Activated CD8-positive, alpha-beta memory T cell treated with anti-CD3 and anti-CD28 coated beads, Interleukin-2, amount 10 ng/mL, durations not matched to agents 7 days and 5 days (primary cell): ENCODE results near the gene MYOCD. TPM values are rescaled to one million over a fixed set of nuclear protein-coding genes. Genes with fewer than 3 reads are reported as not detected.

Experiments
- ATAC-seq: fragments of 150-1000 bp; cut with Tn5 transposase; one replicate; pipeline ENCODE4 v1.10.0; 2021; ENCODE audit warnings: moderate library complexity
- CTCF ChIA-PET: fragments of 350-600 bp; sonication (Branson Sonifier 250); formaldehyde crosslinking; loops from one replicate; lab custom pipeline; 2021; ENCODE audit warnings: antibody characterized with exemption; lab: Charles Lee
- DNase-seq: peaks from one replicate; pipeline ENCODE4 v3.0.0-alpha.2; 2020
- H3K27ac Mint-ChIP-seq: one replicate; pipeline ENCODE4 v1.8.0; 2021; ENCODE audit warnings: mild to moderate bottlenecking, mixed read lengths
- H3K27me3 Mint-ChIP-seq: one replicate; pipeline ENCODE4 v1.8.0; 2021; ENCODE audit warnings: mixed read lengths
- H3K36me3 Mint-ChIP-seq: one replicate; pipeline ENCODE4 v1.8.0; 2021; ENCODE audit warnings: mild to moderate bottlenecking, mixed read lengths
- H3K4me1 Mint-ChIP-seq: one replicate; pipeline ENCODE4 v1.8.0; 2021; ENCODE audit warnings: mixed read lengths
- H3K4me3 Mint-ChIP-seq: one replicate; pipeline ENCODE4 v1.8.0; 2021; ENCODE audit warnings: mild to moderate bottlenecking, moderate library complexity, mixed read lengths
- H3K9me3 Mint-ChIP-seq: one replicate; pipeline ENCODE4 v1.8.0; 2022; ENCODE audit warnings: low read depth, mixed read lengths
- total RNA-seq, 2 experiments: library from RNA; stranded (reverse); gene quantifications; one replicate each; pipeline ENCODE4 v1.2.3, GENCODE V29; 2021

MYOCD gene
- total RNA-seq, 2 experiments from 2014 or later: not detected

GRCh38 chr17:12706070-12706469, 40.4 kb downstream of the MYOCD start:
- ATAC-seq (no peak), DNase-seq (no peak)
- no peaks in the 10 kb centered on the region for H3K4me1 Mint-ChIP-seq
- H3K27me3 Mint-ChIP-seq: no peaks in the 10 kb centered on the region
- H3K36me3 Mint-ChIP-seq: no peaks in the 10 kb centered on the region
- CTCF ChIA-PET: interaction anchor here (0.9 kb wide), 1 partner anchor 14 kb away, joined by 4 read pairs; no protein-coding TSS in a partner anchor
- no peak overlapping the region for H3K4me3 Mint-ChIP-seq
- no peaks in the 10 kb centered on the region for H3K9me3 Mint-ChIP-seq
- no peak overlapping the region for H3K27ac Mint-ChIP-seq

- Mint-ChIP-seq H3K4me3 (no peak overlapping the region), H3K36me3 (no peaks in the 10 kb centered on the region), H3K4me1 (no peaks in the 10 kb centered on the region), H3K27ac (no peak overlapping the region), H3K9me3 (no peaks in the 10 kb centered on the region), H3K27me3 (no peaks in the 10 kb centered on the region)
- ATAC-seq (no peak), DNase-seq (no peak)
- CTCF ChIA-PET: no interaction called here
These were observed 43.4 kb downstream of the MYOCD start for GRCh38 chr17:12709063-12709462.

- no peak overlapping the region for H3K4me3 Mint-ChIP-seq
- H3K27me3 Mint-ChIP-seq: no peaks in the 10 kb centered on the region
- DNase-seq: no peak
- CTCF ChIA-PET: no interaction called here
- no peak overlapping the region for H3K27ac Mint-ChIP-seq
- H3K4me1 Mint-ChIP-seq: no peaks in the 10 kb centered on the region
- ATAC-seq: no peak
- peaks cover under 1% of the 10 kb centered on the region for H3K9me3 Mint-ChIP-seq
- H3K36me3 Mint-ChIP-seq: no peaks in the 10 kb centered on the region
These were observed 46.7 kb downstream of the MYOCD start for GRCh38 chr17:12712415-12712814.

- Mint-ChIP-seq H3K36me3 (no peaks in the 10 kb centered on the region), H3K27me3 (no peaks in the 10 kb centered on the region), H3K27ac (no peak overlapping the region), H3K4me3 (no peak overlapping the region), H3K4me1 (no peaks in the 10 kb centered on the region), H3K9me3 (peaks cover 3% of the 10 kb centered on the region)
- DNase-seq (no peak), ATAC-seq (no peak)
- CTCF ChIA-PET: no interaction called here
These were observed 47.3 kb downstream of the MYOCD start for GRCh38 chr17:12712941-12713340.

- Mint-ChIP-seq H3K27ac (no peak overlapping the region), H3K4me3 (no peak overlapping the region), H3K27me3 (no peaks in the 10 kb centered on the region), H3K9me3 (peaks cover 10% of the 10 kb centered on the region), H3K36me3 (no peaks in the 10 kb centered on the region), H3K4me1 (no peaks in the 10 kb centered on the region)
- CTCF ChIA-PET: interaction anchor here (1.2 kb wide), 1 partner anchor 13 kb away, joined by 4 read pairs; no protein-coding TSS in a partner anchor
- DNase-seq (no peak), ATAC-seq (no peak)
These were observed 54.3 kb downstream of the MYOCD start for GRCh38 chr17:12719948-12720347.

GRCh38 chr17:12721581-12721980, 55.9 kb downstream of the MYOCD start:
- Mint-ChIP-seq H3K27me3 (no peaks in the 10 kb centered on the region), H3K9me3 (peaks cover 10% of the 10 kb centered on the region), H3K36me3 (no peaks in the 10 kb centered on the region), H3K4me3 (no peak overlapping the region), H3K27ac (no peak overlapping the region), H3K4me1 (no peaks in the 10 kb centered on the region)
- ATAC-seq (no peak), DNase-seq (no peak)
- CTCF ChIA-PET: no interaction called here

GRCh38 chr17:12722282-12722681, 56.6 kb downstream of the MYOCD start:
- CTCF ChIA-PET: no interaction called here
- DNase-seq (no peak), ATAC-seq (no peak)
- Mint-ChIP-seq H3K36me3 (no peaks in the 10 kb centered on the region), H3K9me3 (peaks cover 10% of the 10 kb centered on the region), H3K4me1 (no peaks in the 10 kb centered on the region), H3K27ac (no peak overlapping the region), H3K27me3 (no peaks in the 10 kb centered on the region), H3K4me3 (no peak overlapping the region)

- no peaks in the 10 kb centered on the region for H3K36me3 Mint-ChIP-seq
- CTCF ChIA-PET: no interaction called here
- no peaks in the 10 kb centered on the region for H3K27me3 Mint-ChIP-seq
- DNase-seq (no peak), ATAC-seq (no peak)
- no peaks in the 10 kb centered on the region for H3K9me3 Mint-ChIP-seq
- H3K27ac Mint-ChIP-seq: no peak overlapping the region
- no peak overlapping the region for H3K4me3 Mint-ChIP-seq
- no peaks in the 10 kb centered on the region for H3K4me1 Mint-ChIP-seq
These were observed 60.4 kb downstream of the MYOCD start for GRCh38 chr17:12726131-12726530.

- H3K27me3 Mint-ChIP-seq: no peaks in the 10 kb centered on the region
- no peaks in the 10 kb centered on the region for H3K4me1 Mint-ChIP-seq
- CTCF ChIA-PET: no interaction called here
- no peaks in the 10 kb centered on the region for H3K36me3 Mint-ChIP-seq
- H3K9me3 Mint-ChIP-seq: peaks cover 2% of the 10 kb centered on the region
- DNase-seq: no peak
- no peak overlapping the region for H3K27ac Mint-ChIP-seq
- H3K4me3 Mint-ChIP-seq: no peak overlapping the region
- no peak for ATAC-seq
These were observed 61.5 kb downstream of the MYOCD start for GRCh38 chr17:12727076-12727760.

- Mint-ChIP-seq H3K9me3 (peaks cover 4% of the 10 kb centered on the region), H3K4me3 (no peak overlapping the region), H3K27ac (no peak overlapping the region), H3K27me3 (no peaks in the 10 kb centered on the region), H3K36me3 (no peaks in the 10 kb centered on the region), H3K4me1 (no peaks in the 10 kb centered on the region)
- ATAC-seq (no peak), DNase-seq (no peak)
- CTCF ChIA-PET: no interaction called here
These were observed 62.2 kb downstream of the MYOCD start for GRCh38 chr17:12727881-12728280.

- no peak for DNase-seq
These were observed 63.4 kb downstream of the MYOCD start for GRCh38 chr17:12729086-12729485.

GRCh38 chr17:12730421-12730820, 64.7 kb downstream of the MYOCD start:
- Mint-ChIP-seq H3K4me3 (no peak overlapping the region), H3K9me3 (peaks cover 7% of the 10 kb centered on the region), H3K27me3 (no peaks in the 10 kb centered on the region), H3K27ac (no peak overlapping the region), H3K4me1 (no peaks in the 10 kb centered on the region), H3K36me3 (no peaks in the 10 kb centered on the region)
- ATAC-seq: no peak
- DNase-seq: no peak
- CTCF ChIA-PET: no interaction called here

More at GRCh38 chr17:12729086-12729485, 63.4 kb downstream of the MYOCD start:
- no peak overlapping the region for H3K27ac Mint-ChIP-seq
- H3K4me3 Mint-ChIP-seq: no peak overlapping the region
- no peak for ATAC-seq
- H3K9me3 Mint-ChIP-seq: peaks cover 7% of the 10 kb centered on the region
- H3K4me1 Mint-ChIP-seq: no peaks in the 10 kb centered on the region
- no peaks in the 10 kb centered on the region for H3K36me3 Mint-ChIP-seq
- H3K27me3 Mint-ChIP-seq: no peaks in the 10 kb centered on the region
- CTCF ChIA-PET: no interaction called here

- Mint-ChIP-seq H3K27me3 (no peaks in the 10 kb centered on the region), H3K27ac (no peak overlapping the region), H3K4me1 (no peaks in the 10 kb centered on the region), H3K9me3 (peaks cover 7% of the 10 kb centered on the region), H3K36me3 (no peaks in the 10 kb centered on the region), H3K4me3 (no peak overlapping the region)
- DNase-seq (no peak), ATAC-seq (no peak)
- CTCF ChIA-PET: no interaction called here
These were observed 65.3 kb downstream of the MYOCD start for GRCh38 chr17:12730931-12731521.

GRCh38 chr17:12731839-12732238, 66.1 kb downstream of the MYOCD start:
- Mint-ChIP-seq H3K9me3 (peaks cover 7% of the 10 kb centered on the region), H3K4me1 (no peaks in the 10 kb centered on the region)
- CTCF ChIA-PET: no interaction called here

More at GRCh38 chr17:12731839-12732238, 66.1 kb downstream of the MYOCD start:
- Mint-ChIP-seq H3K4me3 (no peak overlapping the region), H3K27me3 (no peaks in the 10 kb centered on the region), H3K36me3 (no peaks in the 10 kb centered on the region), H3K27ac (no peak overlapping the region)
- ATAC-seq (no peak), DNase-seq (no peak)
